ENCODE results near the gene TAAR8.

DNA sequence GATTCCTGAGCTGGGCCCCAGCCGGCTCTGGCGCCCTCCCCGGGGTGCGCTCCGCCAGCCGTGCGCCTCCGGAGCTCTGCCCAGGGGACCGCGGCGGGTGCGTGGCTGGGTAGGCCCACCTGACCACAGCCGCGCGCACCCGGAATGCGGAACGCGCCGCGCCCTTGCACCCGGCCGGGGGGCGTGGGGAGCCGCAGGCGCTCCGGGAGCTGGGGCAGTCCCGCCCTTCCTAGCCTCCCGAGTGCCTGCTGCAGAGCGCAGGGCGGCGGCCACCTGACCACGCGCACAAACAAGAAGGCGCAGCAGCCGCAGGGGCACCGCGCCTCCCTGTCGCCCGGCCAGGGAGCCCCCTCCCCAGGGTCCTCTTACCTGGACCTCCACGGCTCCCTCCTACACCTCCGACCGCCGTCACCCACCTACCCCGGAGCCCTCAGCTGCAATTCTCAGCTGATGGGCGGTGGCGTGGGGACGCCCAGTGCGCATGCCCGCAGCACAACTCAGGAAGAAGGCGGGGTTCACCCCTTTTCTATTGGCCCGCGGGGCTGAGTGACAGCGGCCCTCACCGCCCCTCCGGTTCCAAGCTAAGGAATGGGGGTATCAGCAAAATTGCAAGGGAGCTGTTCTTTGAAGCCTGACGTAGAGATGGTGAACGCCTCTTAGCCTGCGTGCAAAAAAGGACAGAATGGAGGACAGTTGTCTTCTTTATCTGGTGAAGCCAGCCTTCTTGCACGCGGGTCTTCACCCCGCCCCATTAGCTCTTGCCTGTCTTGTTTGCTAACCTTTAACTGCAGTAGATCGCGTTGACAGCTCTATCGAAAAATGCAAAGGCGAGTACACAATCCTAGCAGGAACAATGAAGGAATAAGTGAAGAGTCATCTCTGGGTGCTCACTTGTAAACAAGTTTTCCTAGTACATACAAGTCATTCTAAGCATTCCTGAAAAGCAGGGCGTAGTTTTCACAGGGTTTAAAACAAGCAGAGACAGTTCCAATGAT, 39.5 kb upstream of the TAAR8 start, which contains the start of gene STX7:
- TF ChIP-seq, protein P1, sequence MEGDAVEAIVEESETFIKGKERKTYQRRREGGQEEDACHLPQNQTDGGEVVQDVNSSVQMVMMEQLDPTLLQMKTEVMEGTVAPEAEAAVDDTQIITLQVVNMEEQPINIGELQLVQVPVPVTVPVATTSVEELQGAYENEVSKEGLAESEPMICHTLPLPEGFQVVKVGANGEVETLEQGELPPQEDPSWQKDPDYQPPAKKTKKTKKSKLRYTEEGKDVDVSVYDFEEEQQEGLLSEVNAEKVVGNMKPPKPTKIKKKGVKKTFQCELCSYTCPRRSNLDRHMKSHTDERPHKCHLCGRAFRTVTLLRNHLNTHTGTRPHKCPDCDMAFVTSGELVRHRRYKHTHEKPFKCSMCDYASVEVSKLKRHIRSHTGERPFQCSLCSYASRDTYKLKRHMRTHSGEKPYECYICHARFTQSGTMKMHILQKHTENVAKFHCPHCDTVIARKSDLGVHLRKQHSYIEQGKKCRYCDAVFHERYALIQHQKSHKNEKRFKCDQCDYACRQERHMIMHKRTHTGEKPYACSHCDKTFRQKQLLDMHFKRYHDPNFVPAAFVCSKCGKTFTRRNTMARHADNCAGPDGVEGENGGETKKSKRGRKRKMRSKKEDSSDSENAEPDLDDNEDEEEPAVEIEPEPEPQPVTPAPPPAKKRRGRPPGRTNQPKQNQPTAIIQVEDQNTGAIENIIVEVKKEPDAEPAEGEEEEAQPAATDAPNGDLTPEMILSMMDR (IDR thresholded peaks at IDR 0.05) = no peak
- TF ChIP-seq ZFX (IDR thresholded peaks at IDR 0.05; ENCODE audit: borderline replicate concordance) = no peak

All from 22Rv1 (cell line).